SK-N-SH (cell line): Measurements from ENCODE around the gene GHRHR. TPM values are rescaled to one million over a fixed set of nuclear protein-coding genes. Genes with fewer than 3 reads are reported as not detected.

Experiments used
- CTCF ChIA-PET: fragments of 300-600, 350-600 bp; formaldehyde crosslinking; extraction: SDS; loops from one replicate; lab custom pipeline; 2021; lab: Yijun Ruan, JAX
- POLR2A ChIA-PET: fragments of 350-600 bp; sonication (Branson Sonifier 250); formaldehyde crosslinking; extraction: SDS; loops from one replicate; lab custom pipeline; 2020; ENCODE audit warnings: antibody characterized with exemption, inconsistent platforms; lab: Yijun Ruan, JAX
- DNase-seq: peaks from one replicate; pipeline ENCODE4 v3.0.0; 2012
- H2AFZ ChIP-seq: fragments of 200-600 bp; sonication (generic); 2 replicates; pipeline ENCODE4 v1.8.1; 2016; ENCODE audit warnings: antibody characterized with exemption, mild to moderate bottlenecking, low read depth
- H3F3A ChIP-seq: fragments of 200-600 bp; sonication (generic); replicated peaks from 2 replicates; pipeline ENCODE3; 2016; ENCODE audit warnings: antibody characterized with exemption, mild to moderate bottlenecking; ENCODE audit not compliant: insufficient read depth
- H3K27ac ChIP-seq, 2 experiments: fragments of 200-500 bp in 1 of 2; fragments of 200-600 bp in 1 of 2; sonication (Bioruptor generic) in 1 of 2; sonication (generic), shearing (Covaris generic) in 1 of 2; 2 replicates each; pipeline versions ENCODE4 v1.5.1 to v1.6.1; 2014 to 2016; ENCODE audit warnings: low read depth in 2 of 2, inconsistent platforms in 1 of 2, low read length in 1 of 2, mild to moderate bottlenecking in 1 of 2, mixed read lengths in 1 of 2
- H3K27me3 ChIP-seq: fragments of 200-600 bp; sonication (generic), shearing (Covaris generic); 2 replicates; pipeline ENCODE4 v1.6.1; 2016; ENCODE audit warnings: mixed run types; ENCODE audit not compliant: insufficient read depth
- H3K36me3 ChIP-seq, 2 experiments: fragments of 200-500 bp in 1 of 2; fragments of 200-600 bp in 1 of 2; sonication (Bioruptor generic) in 1 of 2; sonication (generic) in 1 of 2; replicated peaks in 1 of 2; 2 replicates each; pipeline versions ENCODE3 to v1.5.1; 2014 to 2016; ENCODE audit warnings: low read length in 1 of 2, mild to moderate bottlenecking in 1 of 2; ENCODE audit not compliant: insufficient read depth in 2 of 2, control insufficient read depth in 1 of 2
- H3K4me1 ChIP-seq, 2 experiments: fragments of 200-500 bp in 1 of 2; fragments of 200-600 bp in 1 of 2; sonication (Bioruptor generic) in 1 of 2; sonication (generic), shearing (Covaris generic) in 1 of 2; 2 replicates each; pipeline versions ENCODE4 v1.5.1 to v1.6.1; 2014 to 2016; ENCODE audit warnings: low read depth in 1 of 2, low read length in 1 of 2, mixed run types in 1 of 2; ENCODE audit not compliant: insufficient read depth in 2 of 2, control insufficient read depth in 1 of 2
- H3K4me2 ChIP-seq: fragments of 200-600 bp; sonication (generic), shearing (Covaris generic); 2 replicates; pipeline ENCODE4 v1.6.1; 2017; ENCODE audit warnings: mixed run types
- H3K4me3 ChIP-seq, 2 experiments: fragments of 200-500 bp in 1 of 2; fragments of 200-600 bp in 1 of 2; sonication (Bioruptor generic) in 1 of 2; sonication (generic), shearing (Covaris generic) in 1 of 2; 2 replicates each; pipeline versions ENCODE4 v1.5.1 to v1.8.1; 2014 to 2016; ENCODE audit warnings: low read depth in 2 of 2, inconsistent platforms in 1 of 2, low read length in 1 of 2, mild to moderate bottlenecking in 1 of 2, mixed read lengths in 1 of 2, moderate library complexity in 1 of 2
- H3K79me2 ChIP-seq: fragments of 200-600 bp; sonication (generic); 2 replicates; pipeline ENCODE4 v1.8.1; 2017; ENCODE audit warnings: mild to moderate bottlenecking; ENCODE audit not compliant: insufficient read depth
- H3K9ac ChIP-seq: fragments of 200-600 bp; sonication (generic); 2 replicates; pipeline ENCODE4 v1.6.1; 2017; ENCODE audit warnings: mixed run types
- H3K9me2 ChIP-seq: fragments of 200-600 bp; sonication (generic); 2 replicates; pipeline ENCODE4 v1.6.1; 2017; ENCODE audit warnings: mixed run types
- H3K9me3 ChIP-seq: fragments of 200-600 bp; sonication (generic); 2 replicates; pipeline ENCODE4 v1.6.1; 2017; ENCODE audit warnings: mixed run types, mild to moderate bottlenecking, moderate library complexity
- H4K20me1 ChIP-seq: fragments of 200-600 bp; sonication (generic); 2 replicates; pipeline ENCODE4 v1.6.1; 2017; ENCODE audit warnings: mild to moderate bottlenecking, mixed run types; ENCODE audit not compliant: insufficient read depth
- EP300 ChIP-seq, 2 experiments: IDR thresholded peaks; 2 replicates each; pipeline versions ENCODE4 v1.4.0 to v1.6.1; 2012; ENCODE audit warnings: borderline replicate concordance in 1 of 2, low read depth in 1 of 2, low read length in 1 of 2
- EZH2phosphoT487 ChIP-seq: fragments of 200-600 bp; sonication (generic); IDR thresholded peaks from 2 replicates; pipeline ENCODE4 v1.6.1; 2017; ENCODE audit warnings: low read depth, mixed run types, mild to moderate bottlenecking, antibody characterized with exemption, moderate library complexity, borderline replicate concordance
- FOSL2 ChIP-seq: IDR thresholded peaks from 2 replicates; pipeline ENCODE4 v1.4.0; 2012; ENCODE audit warnings: low read depth, mild to moderate bottlenecking, moderate library complexity, borderline replicate concordance
- FOXJ3 ChIP-seq: sonication (generic); formaldehyde crosslinking; IDR thresholded peaks from 2 replicates; pipeline ENCODE4 v1.5.1; 2020; ENCODE audit warnings: mild to moderate bottlenecking, missing genetic modification reagents
- GATA2 ChIP-seq: sonication (generic); formaldehyde crosslinking; IDR thresholded peaks from 2 replicates; pipeline ENCODE4 v1.5.0; 2020; ENCODE audit warnings: mild to moderate bottlenecking, missing genetic modification reagents
- MEF2A ChIP-seq: IDR thresholded peaks from 2 replicates; pipeline ENCODE4 v1.4.0; 2012; ENCODE audit warnings: low read depth, borderline replicate concordance
- MXI1 ChIP-seq: IDR thresholded peaks from 2 replicates; pipeline ENCODE4 v1.6.1; 2012; ENCODE audit warnings: mild to moderate bottlenecking, low read depth, low read length, improper control_type of control experiment
- PBX3 ChIP-seq: IDR thresholded peaks from 2 replicates; pipeline ENCODE4; 2012
- POLR2AphosphoS5 ChIP-seq: IDR thresholded peaks from 2 replicates; pipeline ENCODE4 v1.6.1; 2012; ENCODE audit warnings: low read depth, low read length
- RAD21 ChIP-seq: IDR thresholded peaks from 2 replicates; pipeline ENCODE4 v1.6.1; 2012; ENCODE audit warnings: mild to moderate bottlenecking, low read length
- REST ChIP-seq: IDR thresholded peaks from 2 replicates; pipeline ENCODE4 v1.6.1; 2012; ENCODE audit warnings: mild to moderate bottlenecking, low read depth, low read length, moderate library complexity
- RXRA ChIP-seq: IDR thresholded peaks from 2 replicates; pipeline ENCODE4 v1.4.0; 2012; ENCODE audit warnings: low read depth, mild to moderate bottlenecking, borderline replicate concordance
- SIN3A ChIP-seq: IDR thresholded peaks from 2 replicates; pipeline ENCODE4 v1.6.1; 2012; ENCODE audit warnings: low read depth, mild to moderate bottlenecking, low read length, moderate library complexity, borderline replicate concordance
- SMC3 ChIP-seq: IDR thresholded peaks from 2 replicates; pipeline ENCODE4 v1.6.1; 2012; ENCODE audit warnings: low read depth, low read length, improper control_type of control experiment
- TAF1 ChIP-seq: IDR thresholded peaks from 2 replicates; pipeline ENCODE4 v1.6.1; 2012; ENCODE audit warnings: low read depth, mild to moderate bottlenecking, low read length, moderate library complexity, borderline replicate concordance
- TCF12 ChIP-seq: IDR thresholded peaks from 2 replicates; pipeline ENCODE4 v1.4.0; 2012
- TEAD4 ChIP-seq: IDR thresholded peaks from 2 replicates; pipeline ENCODE4 v1.4.0; 2012; ENCODE audit warnings: mild to moderate bottlenecking, borderline replicate concordance; ENCODE audit not compliant: insufficient read depth
- USF2 ChIP-seq: fragments of 150-350 bp; IDR thresholded peaks from 2 replicates; pipeline ENCODE4 v1.6.1; 2017; ENCODE audit warnings: antibody characterized with exemption, low read length, low read depth, borderline replicate concordance
- ZBTB33 ChIP-seq: IDR thresholded peaks from 2 replicates; pipeline ENCODE4 v1.4.0; 2012; ENCODE audit warnings: low read depth, borderline replicate concordance
- WGBS: methylation state at CpG from one replicate; pipeline ENCODE4 v1.1.6; 2017; ENCODE audit warnings: low lambda C conversion rate; 5-methylcytosine and 5-hydroxymethylcytosine counted together
- polyA plus RNA-seq, 3 experiments: library from polyadenylated mRNA; depleted of rRNA; stranded (reverse); fragments of >200 nt; gene quantifications; 2 replicates each; pipeline ENCODE4 v1.2.3, GENCODE V29; 2012

GHRHR gene
- polyA plus RNA-seq, 1 of the 3 experiments (the other 2 are of a cell fraction), result not detected

GRCh38 chr7:30983914-30984247 is 20.1 kb downstream of the GHRHR start:
- Histone ChIP-seq H3K9me3 (no peaks in the 10 kb centered on the region), H3F3A (no peaks in the 10 kb centered on the region), H3K27ac (no peak overlapping the region), H3K27me3 (peaks cover 15% of the 10 kb centered on the region; the same call in 1 of the 2 replicates), H3K4me3 (no peak overlapping the region; a peak in 1 of 4 replicates), H3K9ac (no peak overlapping the region), H4K20me1 (no peaks in the 10 kb centered on the region), H3K4me2 (peak overlapping the region; percentile 28; the same call in 1 of the 2 replicates), H3K4me1 (peaks cover 0 to 10% of the 10 kb centered on the region in 2 experiments; a peak in 1 of 4 replicates), H3K36me3 (no peaks in the 10 kb centered on the region), H3K79me2 (no peaks in the 10 kb centered on the region), H3K9me2 (no peaks in the 10 kb centered on the region), H2AFZ (no peak overlapping the region)
- 44% methylated on average over 9 of the region's 12 CpGs for WGBS
- TF ChIP-seq MXI1 (no peak), TCF12 (no peak), FOSL2 (no peak), TAF1 (no peak), USF2 (no peak), SMC3 (no peak), POLR2AphosphoS5 (no peak), MEF2A (no peak), PBX3 (no peak), RAD21 (no peak), TEAD4 (no peak), ZBTB33 (no peak), EZH2phosphoT487 (no peak), RXRA (no peak), EP300 (IDR thresholded peaks at IDR 0.05; ENCODE audit: borderline replicate concordance in 1 of 2, low read depth in 1 of 2, low read length in 1 of 2) (no peak), REST (no peak), FOXJ3 (no peak), SIN3A (no peak), GATA2 (CRISPR knock-in tag) (no peak)
- no peak for DNase-seq
- ChIA-PET POLR2A (interaction anchor here (1.0 to 4.4 kb wide), 3 partner anchors 60 to 138 kb away, joined by 5 to 35 read pairs (median 5); no protein-coding TSS in a partner anchor), CTCF (interaction anchor here (0.6 to 31.8 kb wide), 73 partner anchors 10 to 426 kb away, joined by 3 to 1191 read pairs (median 7); partner anchors contain the start of genes ADCYAP1R1 and GHRHR)
